Muscle of arm (tissue), 12 donors: ENCODE measurements around the gene SNX9. TPM values are rescaled to one million over a fixed set of nuclear protein-coding genes. Genes with fewer than 3 reads are reported as not detected.
"Not testable (repeated sequence)": the region's sequence is repeated elsewhere in the genome, so short reads cannot be mapped to it uniquely, and the experiment has no call there.

Source experiments
- DNase-seq: peaks from one replicate; pipeline ENCODE4 v3.0.0-alpha.2; 2013
- polyA plus RNA-seq, 12 donors: library from polyadenylated mRNA; unstranded; fragments of 120-200 nt; gene quantifications; one replicate each; pipeline ENCODE4 v1.2.1, GENCODE V29; 2013; ENCODE audit not compliant: insufficient read length in 12 of 12

Gene SNX9
- polyA plus RNA-seq, 12 donors = 18.6 to 33.8 (median 26.3) TPM; not detected in 1

- DNase-seq = no peak
These were observed 7.4 kb downstream of the SNX9 start for GRCh38 chr6:157830354-157831017.

- DNase-seq = no peak
These were observed 7.9 kb downstream of the SNX9 start for GRCh38 chr6:157831018-157831369.

- no peak for DNase-seq
These were observed 8.6 kb downstream of the SNX9 start for GRCh38 chr6:157831424-157832249.

GRCh38 chr6:157832250-157832967 is 9.4 kb downstream of the SNX9 start:
- DNase-seq = no peak

GRCh38 chr6:157834549-157834948 is 11.5 kb downstream of the SNX9 start:
- DNase-seq = no peak

- no peak for DNase-seq
These were observed 15.8 kb downstream of the SNX9 start for GRCh38 chr6:157838718-157839430.

GRCh38 chr6:157839606-157840005 is 16.6 kb downstream of the SNX9 start:
- DNase-seq = no peak

- DNase-seq = no peak
These were observed 17.2 kb downstream of the SNX9 start for GRCh38 chr6:157840261-157840660.

GRCh38 chr6:157840776-157841175 is 17.7 kb downstream of the SNX9 start:
- no peak for DNase-seq

GRCh38 chr6:157841211-157841840 is 18.3 kb downstream of the SNX9 start:
- no peak for DNase-seq

- no peak for DNase-seq
These were observed 19.2 kb downstream of the SNX9 start for GRCh38 chr6:157842212-157842611.

- DNase-seq = not testable (repeated sequence)
These were observed 21.1 kb downstream of the SNX9 start for GRCh38 chr6:157844196-157844595.

- no peak for DNase-seq
These were observed 22.6 kb downstream of the SNX9 start for GRCh38 chr6:157845493-157846259.

- DNase-seq = no peak
These were observed 24.8 kb downstream of the SNX9 start for GRCh38 chr6:157847846-157848245.

- DNase-seq = no peak
These were observed 25.6 kb downstream of the SNX9 start for GRCh38 chr6:157848693-157849092.

GRCh38 chr6:157849288-157850017 is 26.4 kb downstream of the SNX9 start:
- DNase-seq = no peak

- no peak for DNase-seq
These were observed 27.0 kb downstream of the SNX9 start for GRCh38 chr6:157850030-157850429.

GRCh38 chr6:157853018-157853805 is 30.2 kb downstream of the SNX9 start:
- no peak for DNase-seq

GRCh38 chr6:157853902-157854502 is 31.0 kb downstream of the SNX9 start:
- DNase-seq = no peak
